ENCODE data around the gene MED31. TPM values are rescaled to one million over a fixed set of nuclear protein-coding genes. Genes with fewer than 3 reads are reported as not detected.

MED31 gene
- 58.4 TPM for polyA plus RNA-seq (2013, experiment 1 of 2)
- 61.3 TPM for polyA plus RNA-seq (2013, experiment 2 of 2)

GRCh38 chr17:6651354-6651918 lies at the start of gene MED31, which contains the start of gene C17orf100:
MED31 (minus strand) TSS chr17:6651605; CDS start chr17:6651528, 77 bp downstream.
C17orf100 (plus strand) TSS chr17:6651762; CDS start chr17:6651914, 152 bp downstream.
- H4K8ac ChIP-seq (ENCODE audit: low read length), result peak within 1 kb of the TSS; percentile 98
- peak within 1 kb of the TSS; percentile 98 for H2AFZ ChIP-seq (ENCODE audit: low read depth, low read length)
- no peak within 1 kb of the TSS for H3K23ac ChIP-seq (ENCODE audit: low read length in 2 of 2)
- H2BK15ac ChIP-seq (ENCODE audit: low read depth, poor library complexity, severe bottlenecking), result peak within 1 kb of the TSS; percentile 8
- peaks cover 19% of the 10 kb centered on the region for H3K79me1 ChIP-seq (replicated peaks; ENCODE audit: low read length, poor library complexity, severe bottlenecking)
- H3K14ac ChIP-seq (ENCODE audit: low read length in 2 of 2), result peak within 1 kb of the TSS in 1 of 2 experiments; percentile 81
- H3K9me3 ChIP-seq (ENCODE audit: control insufficient read depth, low read length), result no peaks in the 10 kb centered on the region
- H3K4ac ChIP-seq (ENCODE audit: low read depth in 1 of 2, low read length in 2 of 2), result peak within 1 kb of the TSS; percentile 80 to 89
- peak within 1 kb of the TSS; percentile 79 for H3K4me2 ChIP-seq (ENCODE audit: low read length, poor library complexity, severe bottlenecking)
- H2BK12ac ChIP-seq (ENCODE audit: low read length in 2 of 2), result peak within 1 kb of the TSS in 1 of 2 experiments; percentile 52
- H3K9ac ChIP-seq (ENCODE audit: low read length), result peak within 1 kb of the TSS; percentile 98
- peaks cover 3 to 32% of the 10 kb centered on the region in 2 experiments for H3K36me3 ChIP-seq (ENCODE audit: control insufficient read depth in 1 of 2, insufficient read depth in 2 of 2, low read depth in 1 of 2, low read length in 2 of 2)
- H3K18ac ChIP-seq (ENCODE audit: low read depth in 1 of 2, low read length in 2 of 2), result peak within 1 kb of the TSS; percentile 95 to 97
- H4K91ac ChIP-seq (ENCODE audit: low read length), result peak within 1 kb of the TSS; percentile 99
- H2AK5ac ChIP-seq (ENCODE audit: low read length, severe bottlenecking), result peak within 1 kb of the TSS; percentile 47
- H3K4me3 ChIP-seq (ENCODE audit: insufficient read depth in 1 of 2, low read depth in 1 of 2, low read length in 2 of 2), result peak within 1 kb of the TSS; percentile 78 to 98
- H3K27ac ChIP-seq (ENCODE audit: low read length, poor library complexity, severe bottlenecking), result peak within 1 kb of the TSS; percentile 74
- H3K27me3 ChIP-seq (ENCODE audit: control insufficient read depth in 1 of 2, insufficient read depth in 1 of 2, low read length in 2 of 2), result peaks cover 14 to 16% of the 10 kb centered on the region in 2 experiments
- peak within 1 kb of the TSS; percentile 45 for H2BK120ac ChIP-seq (ENCODE audit: low read depth, low read length)
- H3K4me1 ChIP-seq (ENCODE audit: control insufficient read depth, insufficient read depth, low read depth, low read length), result peaks cover 15% of the 10 kb centered on the region
- 3% methylated on average over 34 of the region's 35 CpGs for WGBS
- peak; percentile 97 for DNase-seq
- H2BK5ac ChIP-seq (ENCODE audit: low read depth, low read length, poor library complexity, severe bottlenecking), result no peak within 1 kb of the TSS

GRCh38 chr17:6700948-6701307 lies 49.5 kb upstream of the MED31 start:
- Histone ChIP-seq H2AFZ (ENCODE audit: low read depth, low read length) (no peak overlapping the region), H3K4me2 (ENCODE audit: low read length, poor library complexity, severe bottlenecking) (no peak overlapping the region)

GRCh38 chr17:6699997-6700947 lies 48.9 kb upstream of the MED31 start:
- 73% methylated on average over 16 of the region's 16 CpGs for WGBS
- H2BK12ac ChIP-seq (ENCODE audit: low read length in 2 of 2), result no peak overlapping the region
- H3K9me3 ChIP-seq (ENCODE audit: control insufficient read depth, low read length), result no peaks in the 10 kb centered on the region
- no peaks in the 10 kb centered on the region for H3K79me1 ChIP-seq (replicated peaks; ENCODE audit: low read length, poor library complexity, severe bottlenecking)
- no peak for DNase-seq
- H3K4ac ChIP-seq (ENCODE audit: low read depth in 1 of 2, low read length in 2 of 2), result no peak overlapping the region
- H3K36me3 ChIP-seq (ENCODE audit: control insufficient read depth in 1 of 2, insufficient read depth in 2 of 2, low read depth in 1 of 2, low read length in 2 of 2), result no peaks in the 10 kb centered on the region
- no peak overlapping the region for H3K23ac ChIP-seq (ENCODE audit: low read length in 2 of 2)
- no peak overlapping the region for H2BK120ac ChIP-seq (ENCODE audit: low read depth, low read length)
- H4K8ac ChIP-seq (ENCODE audit: low read length), result no peak overlapping the region
- H2AK5ac ChIP-seq (ENCODE audit: low read length, severe bottlenecking), result no peak overlapping the region
- H3K4me1 ChIP-seq (ENCODE audit: control insufficient read depth, insufficient read depth, low read depth, low read length), result no peaks in the 10 kb centered on the region
- no peak overlapping the region for H3K4me2 ChIP-seq (ENCODE audit: low read length, poor library complexity, severe bottlenecking)
- H3K9ac ChIP-seq (ENCODE audit: low read length), result no peak overlapping the region
- no peak overlapping the region for H4K91ac ChIP-seq (ENCODE audit: low read length)
- no peak overlapping the region for H2BK5ac ChIP-seq (ENCODE audit: low read depth, low read length, poor library complexity, severe bottlenecking)
- H3K27me3 ChIP-seq (ENCODE audit: control insufficient read depth in 1 of 2, insufficient read depth in 1 of 2, low read length in 2 of 2), result peaks cover 8 to 48% of the 10 kb centered on the region in 2 experiments
- H2AFZ ChIP-seq (ENCODE audit: low read depth, low read length), result no peak overlapping the region
- no peak overlapping the region for H3K27ac ChIP-seq (ENCODE audit: low read length, poor library complexity, severe bottlenecking)
- H3K4me3 ChIP-seq (ENCODE audit: insufficient read depth in 1 of 2, low read depth in 1 of 2, low read length in 2 of 2), result no peak overlapping the region
- no peak overlapping the region for H3K18ac ChIP-seq (ENCODE audit: low read depth in 1 of 2, low read length in 2 of 2)
- no peak overlapping the region for H2BK15ac ChIP-seq (ENCODE audit: low read depth, poor library complexity, severe bottlenecking)
- no peak overlapping the region for H3K14ac ChIP-seq (ENCODE audit: low read length in 2 of 2)

More at GRCh38 chr17:6700948-6701307, 49.5 kb upstream of the MED31 start:
- H3K9ac ChIP-seq (ENCODE audit: low read length), result no peak overlapping the region
- peak overlapping the region in 1 of 2 experiments; percentile 28 for H3K14ac ChIP-seq (ENCODE audit: low read length in 2 of 2)
- H4K8ac ChIP-seq (ENCODE audit: low read length), result no peak overlapping the region
- peaks cover 11 to 45% of the 10 kb centered on the region in 2 experiments for H3K27me3 ChIP-seq (ENCODE audit: control insufficient read depth in 1 of 2, insufficient read depth in 1 of 2, low read length in 2 of 2)
- no peak overlapping the region for H2BK120ac ChIP-seq (ENCODE audit: low read depth, low read length)
- no peaks in the 10 kb centered on the region for H3K9me3 ChIP-seq (ENCODE audit: control insufficient read depth, low read length)
- H4K91ac ChIP-seq (ENCODE audit: low read length), result no peak overlapping the region
- H3K79me1 ChIP-seq (replicated peaks; ENCODE audit: low read length, poor library complexity, severe bottlenecking), result no peaks in the 10 kb centered on the region
- H2AK5ac ChIP-seq (ENCODE audit: low read length, severe bottlenecking), result no peak overlapping the region
- peak overlapping the region in 1 of 2 experiments; percentile 35 for H3K23ac ChIP-seq (ENCODE audit: low read length in 2 of 2)
- no peaks in the 10 kb centered on the region for H3K4me1 ChIP-seq (ENCODE audit: control insufficient read depth, insufficient read depth, low read depth, low read length)
- no peak overlapping the region for H3K27ac ChIP-seq (ENCODE audit: low read length, poor library complexity, severe bottlenecking)
- H3K4me3 ChIP-seq (ENCODE audit: insufficient read depth in 1 of 2, low read depth in 1 of 2, low read length in 2 of 2), result no peak overlapping the region
- H2BK15ac ChIP-seq (ENCODE audit: low read depth, poor library complexity, severe bottlenecking), result no peak overlapping the region
- H2BK12ac ChIP-seq (ENCODE audit: low read length in 2 of 2), result no peak overlapping the region
- H2BK5ac ChIP-seq (ENCODE audit: low read depth, low read length, poor library complexity, severe bottlenecking), result no peak overlapping the region
- 62% methylated on average over 8 of the region's 8 CpGs for WGBS
- no peak for DNase-seq
- no peaks in the 10 kb centered on the region for H3K36me3 ChIP-seq (ENCODE audit: control insufficient read depth in 1 of 2, insufficient read depth in 2 of 2, low read depth in 1 of 2, low read length in 2 of 2)
- H3K18ac ChIP-seq (ENCODE audit: low read depth in 1 of 2, low read length in 2 of 2), result no peak overlapping the region
- no peak overlapping the region for H3K4ac ChIP-seq (ENCODE audit: low read depth in 1 of 2, low read length in 2 of 2)

- H3K9me3 ChIP-seq (ENCODE audit: control insufficient read depth, low read length), result no peaks in the 10 kb centered on the region
- no peak overlapping the region for H2AFZ ChIP-seq (ENCODE audit: low read depth, low read length)
- no peaks in the 10 kb centered on the region for H3K79me1 ChIP-seq (replicated peaks; ENCODE audit: low read length, poor library complexity, severe bottlenecking)
- H3K4me3 ChIP-seq (ENCODE audit: insufficient read depth in 1 of 2, low read depth in 1 of 2, low read length in 2 of 2), result no peak overlapping the region
- no peaks in the 10 kb centered on the region for H3K36me3 ChIP-seq (ENCODE audit: control insufficient read depth in 1 of 2, insufficient read depth in 2 of 2, low read depth in 1 of 2, low read length in 2 of 2)
- DNase-seq, result no peak
- no peak overlapping the region for H4K91ac ChIP-seq (ENCODE audit: low read length)
- H3K14ac ChIP-seq (ENCODE audit: low read length in 2 of 2), result no peak overlapping the region
- H3K27me3 ChIP-seq (ENCODE audit: control insufficient read depth in 1 of 2, insufficient read depth in 1 of 2, low read length in 2 of 2), result peaks cover 4 to 45% of the 10 kb centered on the region in 2 experiments
- H3K4ac ChIP-seq (ENCODE audit: low read depth in 1 of 2, low read length in 2 of 2), result no peak overlapping the region
- H2AK5ac ChIP-seq (ENCODE audit: low read length, severe bottlenecking), result no peak overlapping the region
- no peak overlapping the region for H3K4me2 ChIP-seq (ENCODE audit: low read length, poor library complexity, severe bottlenecking)
- no peak overlapping the region for H3K9ac ChIP-seq (ENCODE audit: low read length)
- H3K4me1 ChIP-seq (ENCODE audit: control insufficient read depth, insufficient read depth, low read depth, low read length), result no peaks in the 10 kb centered on the region
- no peak overlapping the region for H3K23ac ChIP-seq (ENCODE audit: low read length in 2 of 2)
- H4K8ac ChIP-seq (ENCODE audit: low read length), result no peak overlapping the region
- no peak overlapping the region for H3K18ac ChIP-seq (ENCODE audit: low read depth in 1 of 2, low read length in 2 of 2)
- H2BK15ac ChIP-seq (ENCODE audit: low read depth, poor library complexity, severe bottlenecking), result no peak overlapping the region
- H2BK5ac ChIP-seq (ENCODE audit: low read depth, low read length, poor library complexity, severe bottlenecking), result no peak overlapping the region
- no peak overlapping the region for H3K27ac ChIP-seq (ENCODE audit: low read length, poor library complexity, severe bottlenecking)
- no peak overlapping the region for H2BK120ac ChIP-seq (ENCODE audit: low read depth, low read length)
- no peak overlapping the region for H2BK12ac ChIP-seq (ENCODE audit: low read length in 2 of 2)
- 80% methylated on average over 11 of the region's 11 CpGs for WGBS
Observed at GRCh38 chr17:6698004-6698403, 46.6 kb upstream of the MED31 start.
